Measurements from ENCODE around the gene PACS1.

PACS1 gene

DNA sequence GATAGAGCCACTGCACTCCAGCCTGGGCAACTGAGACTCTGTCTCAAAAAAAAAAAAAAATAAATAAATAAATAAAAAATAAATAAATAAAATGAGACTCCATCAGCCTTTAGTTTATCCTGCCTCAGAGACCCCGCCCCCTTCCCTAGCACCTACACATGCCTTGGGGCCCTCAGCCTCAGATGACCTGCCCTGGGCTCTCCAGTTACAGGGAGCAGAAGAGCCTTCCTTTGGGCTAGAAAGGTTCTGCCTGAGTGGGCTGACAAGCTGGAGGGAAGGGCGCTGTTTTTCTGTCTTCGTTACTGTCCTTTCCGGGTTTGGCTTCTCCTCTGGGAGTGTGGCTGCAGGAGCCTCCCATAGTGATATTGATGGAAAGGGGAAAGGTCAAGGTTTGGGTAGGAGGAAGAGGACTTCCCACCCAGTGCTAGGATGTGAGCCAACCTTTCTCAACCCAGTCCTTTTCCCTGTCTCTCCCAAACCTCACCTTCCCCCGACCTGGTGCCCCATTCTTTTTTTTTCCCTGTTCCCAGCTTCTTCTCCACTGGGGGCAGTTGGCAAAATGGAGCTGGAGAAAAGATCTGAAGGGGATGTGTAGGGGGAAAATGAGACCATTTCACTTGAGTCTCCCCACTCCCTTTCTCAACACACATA lies 19.4 kb upstream of the PACS1 start:
- no peak for DNase-seq

DNA sequence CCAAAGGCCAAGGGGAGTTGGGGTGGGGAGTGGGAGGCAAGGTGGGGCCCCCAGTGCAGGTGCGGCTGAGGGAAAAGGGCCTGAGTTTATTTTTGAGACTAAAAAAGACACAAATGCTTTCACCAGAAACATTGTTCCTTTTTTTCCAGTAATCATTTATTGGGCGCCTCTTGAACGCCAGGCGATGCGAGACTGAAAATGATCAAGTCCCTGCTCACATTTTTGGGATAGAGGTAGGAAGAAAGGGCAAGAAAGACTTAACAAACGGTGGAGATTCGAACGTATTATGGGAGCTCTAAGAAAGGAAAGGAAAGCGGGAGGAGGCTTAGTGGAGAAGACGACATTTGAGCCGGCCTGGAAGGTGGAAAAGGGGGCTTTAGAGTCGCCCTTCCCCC lies 18.7 kb upstream of the PACS1 start:
- no peak for DNase-seq

DNA sequence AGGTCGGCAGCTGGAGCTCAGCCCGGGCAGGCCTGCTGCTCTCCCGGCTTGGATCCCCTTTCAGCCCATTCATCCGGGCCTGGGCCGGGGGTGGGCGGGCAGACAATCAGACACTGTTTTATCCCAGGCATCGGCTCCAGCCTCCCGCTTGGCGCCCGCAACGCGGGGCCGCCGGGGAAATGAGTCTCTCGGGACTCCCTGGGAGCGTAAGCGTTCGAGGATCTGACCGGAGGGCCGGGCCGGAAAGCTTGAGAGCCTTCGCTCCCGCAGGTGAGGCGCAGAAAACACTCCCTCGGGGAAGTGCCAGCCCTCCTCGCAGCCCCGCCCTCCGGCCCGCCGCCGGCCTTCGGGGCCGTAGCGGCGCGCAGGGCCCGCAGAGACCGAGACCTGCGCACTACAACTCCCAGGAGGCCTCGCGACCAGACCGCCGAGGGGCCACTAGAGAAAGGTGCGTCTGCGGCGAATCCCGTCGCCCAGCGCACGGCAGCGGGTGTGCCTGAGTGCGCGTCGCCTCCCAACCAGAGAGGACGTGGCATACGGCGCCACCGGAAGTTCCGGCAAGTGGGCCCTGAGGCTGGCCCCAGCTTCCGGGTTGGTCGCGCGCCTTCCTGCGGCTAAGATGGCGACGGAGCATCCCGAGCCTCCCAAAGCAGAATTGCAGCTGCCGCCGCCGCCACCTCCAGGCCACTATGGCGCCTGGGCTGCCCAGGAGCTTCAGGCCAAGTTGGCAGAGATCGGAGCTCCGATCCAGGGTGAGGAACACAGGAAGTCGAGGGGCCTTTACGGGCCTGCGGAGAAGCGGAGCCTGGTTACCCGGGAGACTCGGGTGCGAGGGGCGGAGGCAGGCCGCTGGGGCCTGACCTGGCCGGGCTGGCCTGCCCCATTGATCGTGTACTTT lies 18.1 kb upstream of the PACS1 start, which contains the start of gene SF3B2:
Gene SF3B2, plus strand, starts transcription at position 599 of the 898 bp plus-strand sequence. Its CDS starts 21 bp downstream, at position 620.
- DNase-seq = peak; percentile 98

DNA sequence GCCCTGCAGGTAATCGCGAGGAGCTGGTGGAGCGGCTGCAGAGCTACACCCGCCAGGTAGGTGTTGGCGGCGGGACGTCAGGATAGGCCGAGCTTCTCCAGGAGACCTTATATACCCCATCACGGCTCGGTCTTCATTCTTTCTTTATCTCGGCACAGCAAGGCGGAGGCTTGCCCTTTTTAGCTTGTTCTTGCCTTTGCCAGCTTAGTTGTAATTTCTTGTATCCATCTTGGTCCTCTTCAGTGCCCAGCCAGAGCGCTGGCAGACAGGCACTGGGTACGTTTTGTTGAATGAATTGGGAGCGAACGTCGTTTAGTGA lies 17.4 kb upstream of the PACS1 start:
- DNase-seq = no peak

DNA sequence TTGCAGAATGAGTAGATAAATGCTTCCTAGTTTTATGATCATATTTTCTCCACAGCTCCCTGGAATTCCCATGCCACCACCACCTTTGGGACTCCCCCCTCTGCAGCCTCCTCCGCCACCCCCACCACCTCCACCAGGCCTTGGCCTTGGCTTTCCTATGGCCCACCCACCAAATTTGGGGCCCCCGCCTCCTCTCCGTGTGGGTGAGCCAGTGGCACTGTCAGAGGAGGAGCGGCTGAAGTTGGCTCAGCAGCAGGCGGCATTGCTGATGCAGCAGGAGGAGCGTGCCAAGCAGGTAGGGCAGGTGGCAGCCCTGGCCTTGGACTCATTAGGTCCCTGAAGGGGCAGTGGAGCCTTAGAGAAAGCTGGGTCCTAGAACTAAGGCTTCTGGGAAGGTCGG lies 15.1 kb upstream of the PACS1 start:
- no peak for DNase-seq

DNA sequence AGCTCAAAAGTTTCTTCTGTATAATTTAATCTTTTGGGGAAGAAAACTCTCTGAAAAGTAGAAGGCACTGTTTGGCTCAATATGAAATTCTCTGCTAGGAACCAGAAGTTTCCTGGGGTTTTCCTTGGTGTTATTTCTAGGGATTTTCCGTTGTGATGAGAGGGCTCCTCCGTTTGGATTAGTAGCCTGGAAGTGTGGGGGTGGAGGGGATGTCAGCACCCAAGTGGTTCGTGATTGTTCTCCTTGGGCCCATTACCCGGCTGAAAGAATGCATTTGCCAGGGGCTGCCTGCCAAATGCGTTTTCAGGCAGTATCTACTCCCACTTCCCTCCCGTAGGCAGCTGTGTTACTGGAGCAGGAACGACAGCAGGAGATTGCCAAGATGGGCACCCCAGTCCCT lies 13.6 kb upstream of the PACS1 start:
- peak; percentile 74 to 82 (median 77) for DNase-seq

DNA sequence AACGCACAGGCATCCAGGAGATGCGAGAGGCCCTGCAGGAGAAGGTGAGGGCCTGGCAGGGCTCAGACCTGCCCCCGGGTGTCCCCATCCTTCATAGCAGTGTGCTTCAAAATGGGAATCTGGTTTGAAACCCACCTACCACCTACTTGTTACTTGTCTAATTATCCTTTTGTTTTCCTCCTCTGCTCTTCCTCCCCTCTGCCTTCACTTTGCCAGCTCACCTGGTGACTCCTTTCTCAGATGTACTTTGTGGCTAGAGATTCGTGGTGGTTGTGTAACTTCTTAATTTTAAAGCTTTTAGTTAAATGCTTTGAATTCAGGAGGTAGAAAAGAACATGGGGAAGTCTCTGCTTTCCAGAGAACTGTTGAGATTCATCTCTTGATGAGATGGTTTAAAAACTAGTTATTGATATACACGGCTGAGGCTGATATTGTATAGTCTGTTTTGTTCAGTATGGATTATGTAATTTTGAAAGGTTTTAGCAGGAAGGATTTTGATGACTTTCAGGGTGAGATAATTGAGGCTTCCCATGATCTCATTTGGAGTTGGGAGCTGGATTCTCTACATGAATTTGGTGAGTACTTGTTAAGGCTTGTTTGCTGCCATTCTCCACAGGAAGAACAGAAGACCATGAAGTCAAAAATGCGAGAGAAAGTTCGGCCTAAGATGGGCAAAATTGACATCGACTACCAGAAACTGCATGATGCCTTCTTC lies 9.9 kb upstream of the PACS1 start:
- DNase-seq = no peak

DNA sequence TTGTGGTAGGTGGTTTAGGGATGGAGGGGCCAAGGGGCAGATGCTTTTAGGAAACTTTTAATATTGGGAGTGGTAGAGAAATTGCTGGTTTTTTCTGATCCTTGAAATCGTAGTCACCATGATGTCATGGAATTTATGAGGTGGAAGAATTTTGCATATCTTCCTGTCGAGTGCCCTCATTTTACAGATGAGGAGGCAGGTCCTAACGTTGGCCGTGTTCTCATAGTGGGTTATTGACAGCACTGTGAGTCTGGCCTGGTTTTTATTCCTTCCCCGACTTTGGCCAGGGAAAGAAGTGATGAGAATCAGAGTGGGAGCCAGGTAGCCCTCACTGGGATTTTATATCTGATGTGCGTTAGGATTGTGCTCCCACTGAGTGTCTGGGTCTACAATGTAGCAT lies 8.8 kb upstream of the PACS1 start:
- DNase-seq = no peak

DNA sequence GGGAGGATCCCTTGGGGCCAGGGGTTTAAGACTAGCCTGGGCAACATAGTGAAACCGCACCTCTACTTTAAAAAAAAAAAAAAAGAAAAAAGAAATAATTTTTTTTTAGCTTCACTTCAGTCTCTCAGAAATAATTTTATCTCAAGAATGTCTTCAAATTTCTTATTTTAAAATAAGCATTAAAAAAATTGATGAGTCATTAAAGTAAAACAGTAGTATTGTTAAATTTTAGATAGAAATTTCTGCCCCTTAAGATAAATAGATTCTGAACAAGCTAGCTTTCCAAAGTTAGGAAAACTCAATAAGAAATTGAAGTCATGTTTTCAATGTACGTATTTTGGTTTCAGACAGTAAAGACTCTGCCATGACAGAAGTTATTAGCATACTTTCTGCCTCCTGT lies 7.7 kb upstream of the PACS1 start:
- no peak for DNase-seq

DNA sequence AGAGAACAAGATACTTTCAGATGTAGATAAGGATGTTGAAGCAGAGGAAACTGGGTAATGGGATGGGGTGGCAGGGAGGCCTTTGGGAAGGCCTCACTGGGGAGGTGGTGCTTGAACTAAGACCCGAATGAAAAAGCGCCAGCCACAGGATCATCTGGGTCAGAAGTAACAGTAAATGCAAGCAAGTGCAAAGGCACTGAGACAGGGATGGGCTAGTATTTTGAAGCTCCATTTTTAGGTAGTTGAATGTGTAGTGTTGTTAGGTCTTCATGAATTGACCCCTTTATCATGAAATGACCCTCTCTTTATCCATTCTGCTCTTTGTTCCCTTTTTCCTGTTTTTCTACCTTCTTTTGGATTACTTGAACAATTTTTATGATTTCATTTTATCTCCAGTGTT lies 6.2 kb upstream of the PACS1 start:
- no peak for DNase-seq

DNA sequence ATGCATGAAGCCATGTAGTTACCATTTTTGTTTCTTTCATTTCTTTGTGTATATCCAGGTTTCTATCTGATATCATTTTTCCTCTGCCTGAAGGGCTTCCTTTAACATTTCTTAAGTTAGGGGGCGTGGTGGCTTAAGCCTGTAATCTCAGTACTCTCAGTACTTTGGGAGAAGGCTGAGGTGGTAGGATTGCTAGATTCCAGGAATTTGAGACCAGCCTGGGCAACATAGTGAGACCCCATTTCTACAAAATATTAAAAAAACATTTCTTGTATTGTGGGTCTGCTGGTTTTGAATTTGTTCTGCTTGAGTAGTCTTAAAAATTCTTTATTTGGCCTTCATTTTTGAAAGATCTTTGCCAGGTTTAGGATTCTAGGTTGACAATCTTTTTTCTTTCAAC lies 5.5 kb upstream of the PACS1 start:
- DNase-seq = no peak

DNA sequence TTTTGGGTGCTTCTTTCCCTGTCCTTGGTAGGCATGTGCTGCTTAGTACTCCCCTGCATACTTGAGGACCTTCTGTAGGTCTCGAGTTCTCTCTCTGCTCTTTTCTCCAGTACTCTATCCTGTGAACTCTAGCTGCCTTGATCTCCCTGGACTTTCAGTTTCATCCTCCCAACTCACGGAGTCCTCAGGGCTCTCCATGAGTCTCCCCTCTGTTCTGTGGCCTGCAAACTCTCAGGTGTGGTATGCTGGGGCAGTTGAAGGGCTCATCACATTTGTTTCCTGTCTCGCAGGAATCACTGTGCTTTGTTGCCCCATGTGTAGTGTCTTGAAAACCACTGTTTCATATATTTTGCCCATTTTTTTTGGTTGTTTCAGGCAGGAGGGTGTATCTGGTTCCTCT lies 3.3 kb upstream of the PACS1 start:
- peak in 1 of 3 donors; percentile 20 for DNase-seq

DNA sequence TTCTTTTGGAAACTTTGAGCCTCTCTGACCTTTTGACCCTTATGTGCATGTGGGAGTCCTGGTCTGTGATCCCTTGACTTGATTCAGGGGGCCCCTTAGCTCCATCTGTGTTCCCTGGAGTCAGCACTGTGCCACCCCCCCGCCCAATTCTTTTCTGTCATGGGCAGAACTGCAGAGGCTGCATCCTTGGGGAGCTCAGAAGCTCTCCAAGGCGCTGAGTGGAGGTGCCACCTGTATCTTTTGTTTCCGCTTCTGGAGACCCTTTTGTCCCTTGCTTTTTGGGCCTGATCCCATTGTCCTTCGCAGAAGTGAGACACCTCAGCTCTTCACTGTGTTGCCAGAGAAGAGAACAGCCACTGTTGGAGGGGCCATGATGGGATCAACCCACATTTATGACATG lies 2.4 kb upstream of the PACS1 start:
- no peak for DNase-seq

DNA sequence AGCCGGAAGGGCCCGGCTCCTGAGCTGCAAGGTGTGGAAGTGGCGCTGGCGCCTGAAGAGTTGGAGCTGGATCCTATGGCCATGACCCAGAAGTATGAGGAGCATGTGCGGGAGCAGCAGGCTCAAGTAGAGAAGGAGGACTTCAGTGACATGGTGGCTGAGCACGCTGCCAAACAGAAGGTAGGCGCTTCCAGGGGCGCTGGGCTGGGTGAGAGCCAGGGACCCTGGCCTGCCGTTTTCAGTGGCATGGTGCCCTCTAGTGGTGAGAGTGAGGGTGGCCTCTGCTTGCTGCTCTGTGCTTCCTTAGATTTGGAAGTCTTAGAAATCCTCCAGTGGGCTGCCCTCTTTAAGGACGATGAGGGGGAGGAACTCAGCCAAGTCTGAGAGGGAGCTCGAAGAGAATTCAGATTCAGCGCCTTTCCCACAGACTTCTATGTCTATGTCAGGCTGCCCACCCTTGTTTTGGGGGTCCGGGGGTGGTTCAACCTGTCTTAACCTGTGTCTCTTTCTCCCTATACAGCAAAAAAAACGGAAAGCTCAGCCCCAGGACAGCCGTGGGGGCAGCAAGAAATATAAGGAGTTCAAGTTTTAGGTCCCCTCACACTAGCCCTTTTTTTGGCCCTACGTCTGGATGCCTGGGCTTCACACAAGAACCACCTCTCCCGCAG lies 1.8 kb upstream of the PACS1 start:
- DNase-seq = peak; percentile 75 to 85 (median 84)

DNA sequence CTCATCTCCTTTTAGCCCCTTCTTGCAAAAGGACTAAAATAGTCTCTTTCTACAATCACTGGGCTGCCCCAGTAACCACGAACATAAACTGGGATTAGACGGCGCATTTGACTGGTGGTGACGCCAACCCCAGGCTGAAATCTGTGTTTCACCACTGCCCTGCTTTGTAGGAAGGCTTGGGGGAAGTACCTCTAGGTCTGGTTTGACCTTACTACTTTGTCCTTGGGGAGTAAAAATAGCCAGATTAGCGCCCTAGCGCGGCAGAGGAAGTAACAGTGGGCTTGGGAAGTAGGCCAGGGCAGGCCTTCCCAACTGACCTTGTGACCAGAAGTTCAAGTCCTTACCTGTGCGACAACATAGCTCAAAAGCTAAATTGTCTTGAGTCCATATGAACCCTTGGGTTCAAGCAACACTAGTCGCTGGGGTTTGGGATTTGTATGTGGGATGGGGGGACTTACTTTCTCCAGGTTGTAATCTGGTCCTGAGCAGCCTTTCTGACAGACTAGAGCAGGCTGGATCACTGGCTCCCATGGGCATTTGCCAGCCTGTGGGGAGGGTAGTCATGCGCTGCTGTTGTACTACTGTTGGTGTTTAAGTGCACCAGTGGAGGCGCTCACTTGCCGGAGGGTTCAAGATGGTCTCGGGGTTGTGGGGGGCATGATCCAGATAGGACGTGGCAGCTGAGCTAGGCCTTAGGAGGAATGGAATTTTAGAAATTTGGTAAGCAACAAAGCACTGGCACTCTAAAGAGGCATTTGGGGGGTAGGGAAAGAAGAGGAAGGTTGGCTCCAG lies 953 bp upstream of the PACS1 start:
- DNase-seq = peak; percentile 87 to 91 (median 89)

DNA sequence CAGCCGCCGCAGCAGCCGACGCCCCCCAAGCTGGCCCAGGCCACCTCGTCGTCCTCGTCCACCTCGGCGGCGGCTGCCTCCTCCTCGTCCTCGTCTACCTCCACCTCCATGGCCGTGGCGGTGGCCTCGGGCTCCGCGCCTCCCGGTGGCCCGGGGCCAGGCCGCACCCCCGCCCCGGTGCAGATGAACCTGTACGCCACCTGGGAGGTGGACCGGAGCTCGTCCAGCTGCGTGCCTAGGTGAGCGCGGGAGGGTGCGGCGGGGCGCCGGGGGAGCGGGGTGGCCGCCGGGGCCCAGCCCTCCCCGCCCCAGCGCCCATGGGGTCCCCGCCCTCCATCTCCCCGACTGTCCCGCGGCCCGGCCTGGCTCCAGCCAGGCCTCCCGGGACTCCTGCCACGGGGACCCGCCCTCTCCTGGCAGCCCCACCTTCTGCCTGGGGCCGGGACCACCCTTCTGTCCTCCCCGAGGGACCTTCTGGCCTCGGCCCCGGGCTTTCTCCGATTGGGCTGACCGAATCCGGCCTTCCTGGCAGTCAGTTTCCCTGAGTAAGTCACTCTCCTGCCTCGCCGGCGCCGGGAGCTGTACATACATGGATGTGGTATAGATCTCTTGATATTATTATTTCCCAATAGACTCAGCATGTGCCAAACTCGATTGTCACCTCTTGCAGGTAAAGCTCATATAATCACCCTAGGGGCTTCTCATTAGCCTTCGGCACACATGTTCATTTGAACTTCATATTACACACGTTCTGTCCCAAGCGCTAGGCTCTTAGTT lies 720 bp downstream of the PACS1 start:
- DNase-seq = peak in 2 of 3 donors; percentile 25 to 49

DNA sequence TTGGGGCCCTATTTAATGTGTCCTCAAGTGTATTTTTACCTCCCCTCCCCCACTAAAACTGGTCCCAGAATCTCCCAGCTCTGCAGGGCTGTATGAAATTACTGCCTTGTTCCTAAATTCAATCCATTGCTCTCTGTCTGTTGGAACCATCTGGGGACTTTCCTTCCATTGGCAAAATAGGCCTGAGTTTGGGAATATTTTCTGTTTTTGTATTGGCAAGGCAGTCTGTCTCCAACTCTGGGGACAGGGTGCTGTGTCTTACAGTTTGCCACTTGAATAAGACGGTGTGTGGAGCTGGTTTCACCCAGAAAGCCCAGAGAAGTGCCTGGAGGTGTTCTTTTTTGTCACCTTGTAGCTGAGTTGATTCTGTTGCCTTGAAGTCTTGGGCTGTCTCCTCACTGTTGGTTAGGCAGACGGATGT lies 1.3 kb downstream of the PACS1 start:
- DNase-seq = peak in 1 of 3 donors; percentile 19

DNA sequence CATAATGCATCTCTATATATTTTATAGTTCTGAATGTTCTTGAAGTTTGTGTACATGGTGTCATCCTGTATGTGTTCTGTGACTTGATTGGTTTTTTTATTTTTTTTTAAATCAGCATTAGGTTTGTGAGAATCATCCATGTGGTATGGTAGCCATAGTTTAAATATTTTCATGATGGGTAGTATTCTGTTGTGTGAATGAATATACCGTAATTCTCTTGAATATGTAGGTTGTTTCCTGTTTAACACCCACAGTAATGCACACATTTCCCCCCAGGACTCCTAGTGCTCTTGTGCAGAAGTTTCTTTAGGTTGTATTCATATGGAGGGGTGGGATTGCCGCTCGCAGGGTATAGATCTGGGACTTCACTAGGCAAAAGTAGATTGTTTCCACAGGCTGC lies 2.0 kb downstream of the PACS1 start:
- DNase-seq = no peak

DNA sequence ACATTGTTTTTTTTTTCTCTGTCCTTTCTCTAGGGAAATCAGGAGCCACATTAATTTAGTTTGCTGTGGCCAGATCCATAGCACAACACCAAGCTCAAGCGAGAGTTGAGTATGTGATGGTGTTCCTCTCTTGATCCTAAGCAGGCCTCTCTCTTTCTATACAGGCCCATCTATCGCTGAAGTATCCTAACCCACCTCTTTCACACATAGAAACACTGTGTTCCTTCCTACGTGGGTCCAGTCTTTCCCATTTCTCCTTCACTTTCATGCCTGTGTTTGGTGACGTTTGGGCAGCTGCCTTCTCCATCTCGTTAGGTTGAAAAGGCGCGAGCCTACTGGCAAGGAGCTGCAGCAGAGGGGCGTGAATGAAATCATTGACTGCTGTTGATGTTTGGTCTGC lies 2.4 kb downstream of the PACS1 start:
- no peak for DNase-seq

DNA sequence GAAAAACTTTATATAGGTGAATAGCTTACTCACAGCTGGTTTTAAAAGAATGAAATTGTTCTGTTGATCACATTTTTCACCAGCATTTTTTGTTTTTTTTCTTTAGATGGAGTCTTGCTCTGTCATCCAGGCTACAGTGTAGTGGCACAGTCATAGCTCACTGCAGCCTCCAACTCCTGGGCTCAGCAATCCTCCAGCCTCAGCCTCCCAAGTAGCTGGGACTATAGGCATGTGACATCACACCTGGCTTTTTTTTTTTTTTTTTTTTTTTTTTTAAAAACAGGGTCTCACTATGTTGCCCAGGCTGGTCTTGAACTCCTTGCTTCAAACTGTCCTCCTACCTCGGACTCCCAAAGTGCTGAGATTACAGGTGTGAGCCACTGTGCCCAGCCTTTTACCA lies 3.6 kb downstream of the PACS1 start:
- DNase-seq = no peak

DNA sequence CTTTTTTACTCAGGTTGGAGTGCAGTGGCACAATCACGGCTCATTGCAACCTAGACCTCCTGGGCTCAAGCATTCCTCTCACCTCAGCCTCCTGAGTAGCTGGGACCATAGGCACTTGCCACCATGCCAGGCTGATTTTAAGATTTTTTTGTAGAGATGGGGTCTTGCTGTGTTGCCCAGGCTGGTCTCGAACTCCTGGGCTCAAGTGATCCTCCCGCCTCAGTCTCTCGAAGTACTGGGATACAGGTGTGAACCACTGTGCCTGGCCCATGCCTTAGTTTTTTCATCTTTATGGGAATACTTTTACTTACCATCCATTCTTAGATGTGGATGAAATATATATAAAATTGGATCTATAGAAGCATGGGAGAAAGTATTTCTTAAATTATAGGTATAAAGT lies 5.2 kb downstream of the PACS1 start:
- DNase-seq = no peak

DNA sequence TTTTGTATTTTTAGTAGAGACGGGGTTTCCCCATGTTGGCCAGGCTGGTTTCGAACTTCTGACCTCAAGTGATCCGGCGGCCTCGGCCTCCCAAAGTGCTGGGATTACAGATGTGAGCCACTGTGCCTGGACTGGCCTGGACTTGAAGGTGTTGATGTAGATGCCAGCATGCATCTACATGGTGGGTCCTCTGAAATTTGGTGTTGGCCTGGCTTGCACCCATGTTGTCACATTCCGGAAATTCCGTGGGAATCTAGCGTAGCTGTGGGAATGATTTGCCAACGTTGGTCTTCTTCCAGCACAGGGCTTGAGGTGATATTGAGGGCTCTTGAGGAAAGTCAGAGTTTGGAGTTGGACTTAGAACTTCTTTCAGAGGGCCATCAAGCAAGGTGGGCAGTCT lies 6.5 kb downstream of the PACS1 start:
- no peak for DNase-seq
